SU-DHL-6 (cell line): ENCODE data around the gene RGS19.

Experiments
- H2AFZ ChIP-seq: fragments of 200-600 bp; sonication (generic); 2 replicates; pipeline ENCODE4 v1.6.1; 2014; ENCODE audit warnings: low read depth, mild to moderate bottlenecking, moderate library complexity, mixed read lengths, antibody characterized with exemption, low read length; ENCODE audit not compliant: severe bottlenecking
- H3F3A ChIP-seq: fragments of 200-600 bp; shearing (Covaris generic); 2 replicates; pipeline ENCODE4 v1.6.0; 2016; ENCODE audit warnings: antibody characterized with exemption, mild to moderate bottlenecking; ENCODE audit not compliant: insufficient read depth
- H3K27ac ChIP-seq: fragments of 200-600 bp; sonication (generic); 2 replicates; pipeline ENCODE4 v1.5.1; 2016; ENCODE audit warnings: low read depth, mild to moderate bottlenecking, low read length, moderate library complexity, mixed read lengths
- H3K27me3 ChIP-seq: fragments of 200-600 bp; sonication (generic), shearing (Covaris generic); 2 replicates; pipeline ENCODE4 v1.6.0; 2014; ENCODE audit warnings: mild to moderate bottlenecking, low read length
- H3K36me3 ChIP-seq: fragments of 200-600 bp; sonication (generic); 2 replicates; pipeline ENCODE4 v1.6.1; 2014; ENCODE audit warnings: mild to moderate bottlenecking, low read length, mixed read lengths
- H3K4me2 ChIP-seq: fragments of 300-600, 200-600 bp; shearing (Covaris generic), sonication (generic); 2 replicates; pipeline ENCODE4 v1.6.0; 2014; ENCODE audit warnings: low read length, low read depth, mild to moderate bottlenecking; ENCODE audit not compliant: poor library complexity, severe bottlenecking
- H3K4me3 ChIP-seq: fragments of 200-600 bp; sonication (generic); 2 replicates; pipeline ENCODE4 v1.5.1; 2014; ENCODE audit warnings: antibody characterized with exemption, low read length, mild to moderate bottlenecking, mixed read lengths; ENCODE audit not compliant: insufficient read depth, poor library complexity, severe bottlenecking
- H3K79me2 ChIP-seq: fragments of 200-600 bp; sonication (generic); 2 replicates; pipeline ENCODE4 v1.6.1; 2014; ENCODE audit warnings: mild to moderate bottlenecking, low read length, moderate library complexity; ENCODE audit not compliant: insufficient read depth
- H3K9ac ChIP-seq: fragments of 200-600 bp; sonication (generic); 2 replicates; pipeline ENCODE4 v1.7.0; 2014; ENCODE audit warnings: mild to moderate bottlenecking, low read length
- H3K9me2 ChIP-seq: fragments of 200-600 bp; sonication (generic); replicated peaks from 2 replicates; pipeline ENCODE4 v1.6.1; 2014; ENCODE audit warnings: low read length; ENCODE audit not compliant: insufficient read depth
- H3K9me3 ChIP-seq: fragments of 200-600 bp; sonication (generic); 2 replicates; pipeline ENCODE4 v1.6.1; 2014; ENCODE audit warnings: low read length, mixed read lengths; ENCODE audit not compliant: insufficient read depth
- H4K20me1 ChIP-seq: fragments of 200-600 bp; sonication (generic); 2 replicates; pipeline ENCODE4 v1.6.1; 2014; ENCODE audit warnings: low read depth, mild to moderate bottlenecking, antibody characterized with exemption, low read length, moderate library complexity, mixed read lengths
- CTCF ChIP-seq: fragments of 200-600 bp; sonication (generic); IDR thresholded peaks from one replicate; pipeline ENCODE4 v1.5.1; 2017; ENCODE audit warnings: antibody characterized with exemption, mild to moderate bottlenecking, low read length, moderate library complexity; ENCODE audit not compliant: insufficient read depth, poor library complexity, severe bottlenecking
- EZH2phosphoT487 ChIP-seq: fragments of 200-600 bp; sonication (generic), shearing (Covaris generic); conservative IDR thresholded peaks from 2 replicates; pipeline ENCODE4 v1.6.1; 2018; ENCODE audit warnings: mild to moderate bottlenecking, antibody characterized with exemption, low read length, moderate library complexity, mixed read lengths

The RGS19 gene

GRCh38 chr20:64047046-64047389 is 32.3 kb downstream of the RGS19 start:
- Histone ChIP-seq H4K20me1 (no peaks in the 10 kb centered on the region), H3K4me2 (no peak overlapping the region), H2AFZ (no peak overlapping the region), H3K4me3 (no peak overlapping the region), H3F3A (peaks cover 9% of the 10 kb centered on the region), H3K27me3 (no peaks in the 10 kb centered on the region), H3K36me3 (no peaks in the 10 kb centered on the region), H3K9me2 (no peaks in the 10 kb centered on the region), H3K9ac (no peak overlapping the region), H3K27ac (no peak overlapping the region), H3K79me2 (no peaks in the 10 kb centered on the region), H3K9me3 (no peaks in the 10 kb centered on the region)
- TF ChIP-seq CTCF = no peak
- no peak for TF ChIP-seq EZH2phosphoT487

- no peaks in the 10 kb centered on the region for H3K79me2 ChIP-seq
- H3K9me2 ChIP-seq = no peaks in the 10 kb centered on the region
- peaks cover 9% of the 10 kb centered on the region for H3F3A ChIP-seq
- no peak overlapping the region for H2AFZ ChIP-seq
- H3K4me2 ChIP-seq = no peak overlapping the region
- TF ChIP-seq CTCF = no peak
- no peak for TF ChIP-seq EZH2phosphoT487
- no peak overlapping the region for H3K9ac ChIP-seq
- H3K27ac ChIP-seq = no peak overlapping the region
- H3K27me3 ChIP-seq = no peaks in the 10 kb centered on the region
- no peak overlapping the region for H3K4me3 ChIP-seq
- H4K20me1 ChIP-seq = no peaks in the 10 kb centered on the region
- H3K9me3 ChIP-seq = no peaks in the 10 kb centered on the region
- no peaks in the 10 kb centered on the region for H3K36me3 ChIP-seq
These were observed 33.8 kb downstream of the RGS19 start for GRCh38 chr20:64045346-64046011.

GRCh38 chr20:64044484-64045247 is 34.7 kb downstream of the RGS19 start:
- Histone ChIP-seq H3K9me3 (no peaks in the 10 kb centered on the region), H3K4me2 (no peak overlapping the region), H3K9ac (no peak overlapping the region), H3K27ac (no peak overlapping the region), H4K20me1 (no peaks in the 10 kb centered on the region), H2AFZ (no peak overlapping the region), H3F3A (peaks cover 9% of the 10 kb centered on the region), H3K4me3 (no peak overlapping the region), H3K27me3 (no peaks in the 10 kb centered on the region), H3K9me2 (no peaks in the 10 kb centered on the region), H3K36me3 (no peaks in the 10 kb centered on the region), H3K79me2 (no peaks in the 10 kb centered on the region)
- TF ChIP-seq EZH2phosphoT487 = no peak
- no peak for TF ChIP-seq CTCF
